HFF-Myc (cell line): ENCODE measurements around the gene NBEA.

Experiments
- DNase-seq: peaks from one replicate; pipeline ENCODE4 v3.0.0-alpha.2; 2011; ENCODE audit warnings: low read depth; ENCODE audit errors: extremely low read depth
- H3K4me3 ChIP-seq: replicated peaks from 2 replicates; pipeline ENCODE4 v1.5.1; 2011; ENCODE audit warnings: low read depth, mild to moderate bottlenecking, control low read depth, low read length
- TF ChIP-seq, protein P1 (sequence below): IDR thresholded peaks from 2 replicates; pipeline ENCODE4 v1.5.1; 2012; ENCODE audit warnings: mild to moderate bottlenecking, low read depth, low read length, control low read depth; ENCODE audit errors: missing control alignments

NBEA gene

DNA sequence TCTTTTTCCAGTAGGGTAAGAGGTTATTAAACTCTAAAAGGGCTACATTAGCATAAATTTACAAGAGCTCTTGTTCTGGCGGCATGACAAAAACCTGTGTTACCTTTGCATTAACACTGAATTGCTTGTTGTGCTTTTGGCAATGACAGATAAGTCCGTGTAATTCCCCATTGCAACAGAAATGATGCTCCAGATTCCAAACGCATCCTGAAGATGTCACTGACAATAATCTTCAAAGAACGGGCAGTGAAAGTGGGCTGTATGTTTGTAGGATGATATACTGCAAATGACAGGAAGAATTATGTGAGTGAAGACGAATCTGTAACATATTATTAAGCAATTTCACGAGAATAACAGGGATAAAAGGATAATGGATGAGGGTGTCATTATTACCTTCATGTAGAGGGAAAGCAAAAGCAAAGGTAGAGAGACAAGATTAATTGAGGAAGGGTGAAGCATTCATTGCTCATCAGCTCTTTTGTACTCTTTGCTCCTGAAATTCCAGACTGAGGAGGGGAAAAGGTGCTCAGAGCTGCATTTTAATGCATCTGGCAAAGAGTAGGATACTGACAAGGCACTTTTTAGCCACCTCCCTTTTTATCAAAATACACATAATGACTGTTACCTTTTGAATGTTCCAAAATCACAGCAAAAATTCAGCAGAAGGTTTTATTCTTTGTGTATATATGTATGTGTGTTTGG lies 572.9 kb downstream of the NBEA start:
- no peak for DNase-seq
- no peak overlapping the region for H3K4me3 ChIP-seq
- TF ChIP-seq, protein P1, sequence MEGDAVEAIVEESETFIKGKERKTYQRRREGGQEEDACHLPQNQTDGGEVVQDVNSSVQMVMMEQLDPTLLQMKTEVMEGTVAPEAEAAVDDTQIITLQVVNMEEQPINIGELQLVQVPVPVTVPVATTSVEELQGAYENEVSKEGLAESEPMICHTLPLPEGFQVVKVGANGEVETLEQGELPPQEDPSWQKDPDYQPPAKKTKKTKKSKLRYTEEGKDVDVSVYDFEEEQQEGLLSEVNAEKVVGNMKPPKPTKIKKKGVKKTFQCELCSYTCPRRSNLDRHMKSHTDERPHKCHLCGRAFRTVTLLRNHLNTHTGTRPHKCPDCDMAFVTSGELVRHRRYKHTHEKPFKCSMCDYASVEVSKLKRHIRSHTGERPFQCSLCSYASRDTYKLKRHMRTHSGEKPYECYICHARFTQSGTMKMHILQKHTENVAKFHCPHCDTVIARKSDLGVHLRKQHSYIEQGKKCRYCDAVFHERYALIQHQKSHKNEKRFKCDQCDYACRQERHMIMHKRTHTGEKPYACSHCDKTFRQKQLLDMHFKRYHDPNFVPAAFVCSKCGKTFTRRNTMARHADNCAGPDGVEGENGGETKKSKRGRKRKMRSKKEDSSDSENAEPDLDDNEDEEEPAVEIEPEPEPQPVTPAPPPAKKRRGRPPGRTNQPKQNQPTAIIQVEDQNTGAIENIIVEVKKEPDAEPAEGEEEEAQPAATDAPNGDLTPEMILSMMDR, result no peak

DNA sequence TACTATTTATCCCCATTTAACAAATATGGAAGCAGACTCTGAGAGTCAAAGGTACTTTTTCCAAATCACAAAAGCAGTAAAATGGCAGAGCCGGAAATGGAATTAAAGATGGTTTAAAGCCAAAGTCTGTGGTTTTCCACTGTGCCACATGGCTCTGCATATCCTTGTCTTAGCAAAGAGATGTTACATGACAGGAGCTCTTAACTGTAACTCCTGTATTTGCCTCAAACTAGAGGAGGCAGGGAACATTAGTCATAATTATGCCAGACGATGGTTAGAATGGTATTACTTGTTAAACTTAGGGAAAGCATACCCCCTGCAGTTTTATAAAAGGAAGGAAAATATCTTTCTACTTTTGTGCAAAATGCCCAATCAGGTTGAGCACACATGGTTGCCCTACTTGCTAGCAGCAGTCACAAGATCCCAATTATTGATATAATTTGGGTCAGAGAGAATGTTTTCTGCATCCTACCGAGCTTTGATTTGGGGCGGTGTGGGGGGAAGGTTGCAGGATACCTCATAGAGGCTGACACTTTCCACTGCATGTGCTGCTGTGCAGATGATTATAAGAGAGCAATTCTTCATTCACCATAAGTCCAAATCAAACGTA lies 576.4 kb downstream of the NBEA start:
- TF ChIP-seq, protein P1, result no peak

DNA sequence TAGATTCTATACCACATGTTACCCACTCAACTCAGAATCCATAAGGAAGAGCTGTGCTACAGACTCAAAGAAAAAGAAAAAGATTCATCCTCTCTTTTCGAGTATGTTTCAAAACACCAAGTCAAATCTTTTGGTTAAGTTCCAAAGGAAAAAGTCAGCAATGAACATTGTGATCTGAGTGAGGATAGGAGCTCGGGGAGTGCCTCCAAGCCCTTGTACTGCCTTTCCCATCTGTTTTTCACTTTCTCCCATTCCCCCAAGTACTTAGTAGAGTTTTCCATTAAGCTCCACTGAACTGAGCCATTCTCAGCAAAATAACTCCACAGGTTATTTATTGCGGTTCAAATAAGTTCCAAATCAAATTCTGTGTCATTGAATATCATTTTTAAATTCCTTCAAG lies 582.1 kb downstream of the NBEA start:
- TF ChIP-seq, protein P1, result no peak
- DNase-seq, result no peak
- H3K4me3 ChIP-seq, result no peak overlapping the region

More for the DNA sequence above, 576.4 kb downstream of the NBEA start:
- no peak overlapping the region for H3K4me3 ChIP-seq
- DNase-seq, result no peak

DNA sequence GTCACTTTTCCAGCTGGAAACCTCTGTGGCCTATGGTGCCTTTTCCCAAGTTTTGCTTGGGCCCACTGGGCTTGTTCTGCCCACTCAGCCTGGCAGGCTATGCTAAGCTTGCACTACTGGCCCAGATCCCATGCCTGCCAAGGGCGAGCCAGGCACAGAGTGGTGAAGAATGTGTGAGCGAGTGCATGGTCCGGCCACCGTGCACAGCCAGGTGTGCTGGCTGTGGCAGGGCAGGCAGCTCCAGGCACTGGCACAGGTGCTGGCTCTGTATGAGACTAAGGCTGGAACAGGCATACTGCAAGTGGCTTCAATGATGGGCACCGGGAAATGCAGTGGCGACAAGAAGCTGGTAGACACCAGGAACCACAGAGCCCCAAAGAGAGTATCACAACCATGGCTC lies 584.5 kb downstream of the NBEA start:
- TF ChIP-seq, protein P1, result no peak
- H3K4me3 ChIP-seq, result no peak overlapping the region
- DNase-seq, result no peak

DNA sequence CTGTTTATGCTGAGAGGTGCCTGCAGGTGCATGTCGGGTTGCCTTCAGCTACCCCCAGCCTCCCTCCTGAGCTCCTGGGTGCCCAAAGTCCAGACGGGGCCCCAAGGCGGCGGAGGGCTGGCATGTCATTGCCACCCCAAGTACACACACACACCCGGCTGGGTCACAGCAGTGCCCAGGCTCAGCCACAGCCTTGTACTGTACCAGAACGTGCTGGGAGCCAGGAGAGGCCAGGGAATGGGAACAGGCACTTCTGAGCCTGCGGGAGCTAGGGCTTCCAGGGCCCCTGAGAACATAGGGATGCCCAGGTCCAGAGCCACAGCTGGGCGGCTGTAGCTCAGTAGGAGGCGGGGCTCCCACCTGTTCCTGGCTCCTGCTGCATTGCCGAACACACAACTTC lies 585.4 kb downstream of the NBEA start:
- TF ChIP-seq, protein P1, result no peak
- no peak for DNase-seq
- H3K4me3 ChIP-seq, result no peak overlapping the region

GRCh38 chr13:35530147-35530546 lies 588.1 kb downstream of the NBEA start:
- TF ChIP-seq, protein P1, result no peak
- no peak for DNase-seq
- no peak overlapping the region for H3K4me3 ChIP-seq
